Measurements from ENCODE around the gene PANK4.

GRCh38 chr1:2476061-2476999 lies 50.1 kb downstream of the PANK4 start, which contains the start of gene PLCH2:
- TF ChIP-seq CTCF (IDR thresholded peaks at IDR 0.05) (no peak), POLR2A (IDR thresholded peaks at IDR 0.05) (no peak)

Measured in body of pancreas (tissue), 4 donors.